Activated CD4-positive, CD25-positive, alpha-beta regulatory T cell (primary cell): ENCODE data around the gene WWTR1.

Experiments
- DNase-seq, 4 experiments: peaks; one replicate each; lab custom pipeline; 2025; lab: John Stamatoyannopoulos, UW

Gene WWTR1

DNA sequence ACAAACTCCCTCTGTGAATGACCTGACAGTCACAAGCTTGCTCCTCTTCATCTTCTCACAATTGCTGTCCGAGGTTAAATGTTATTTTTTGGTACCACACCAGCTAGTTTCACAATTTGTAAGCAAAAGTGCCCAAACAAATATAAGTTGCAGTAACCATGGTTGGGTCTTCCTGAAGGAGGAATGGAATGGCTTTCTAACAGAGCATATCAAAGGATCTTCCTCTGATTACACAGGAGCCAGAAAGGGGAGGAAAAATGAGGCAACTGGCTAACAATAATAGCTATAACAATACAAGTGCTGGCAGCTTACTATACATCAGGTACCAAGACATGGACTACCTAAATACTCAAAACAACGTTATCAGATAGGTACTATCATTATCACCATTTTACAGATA lies 90.4 kb downstream of the WWTR1 start:
- no peak for DNase-seq

DNA sequence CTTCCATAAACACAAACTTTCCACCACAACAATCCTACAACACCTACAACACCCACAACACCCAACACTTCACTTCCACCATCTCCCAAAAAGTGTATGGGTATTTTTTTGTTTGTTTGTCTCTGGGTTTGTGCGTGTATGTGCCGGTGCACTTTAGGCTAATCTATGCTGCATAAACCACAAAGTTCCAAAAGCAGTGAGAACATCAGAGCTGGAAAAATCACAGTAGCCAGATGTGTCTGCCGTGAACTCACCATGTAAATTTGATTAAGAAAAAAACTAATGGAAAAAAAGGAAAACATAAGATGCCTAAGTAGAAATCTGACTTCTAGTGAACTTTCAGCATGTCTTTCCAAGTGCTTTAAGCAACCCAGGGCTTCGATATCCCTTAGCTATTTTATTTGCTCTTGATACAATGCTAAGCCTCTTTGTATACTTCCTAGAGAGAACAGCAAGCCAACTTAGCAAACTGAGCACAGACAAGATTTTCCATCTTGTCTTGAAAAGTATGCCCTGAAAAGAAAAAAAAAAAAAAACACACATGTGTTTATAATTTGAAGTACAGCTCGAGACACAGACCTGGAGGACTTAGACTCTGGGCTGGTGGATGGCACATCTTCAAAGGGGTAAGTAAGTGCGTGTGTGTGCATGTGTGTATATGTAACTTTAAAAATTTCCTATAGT lies 91.4 kb downstream of the WWTR1 start:
- DNase-seq, result no peak

DNA sequence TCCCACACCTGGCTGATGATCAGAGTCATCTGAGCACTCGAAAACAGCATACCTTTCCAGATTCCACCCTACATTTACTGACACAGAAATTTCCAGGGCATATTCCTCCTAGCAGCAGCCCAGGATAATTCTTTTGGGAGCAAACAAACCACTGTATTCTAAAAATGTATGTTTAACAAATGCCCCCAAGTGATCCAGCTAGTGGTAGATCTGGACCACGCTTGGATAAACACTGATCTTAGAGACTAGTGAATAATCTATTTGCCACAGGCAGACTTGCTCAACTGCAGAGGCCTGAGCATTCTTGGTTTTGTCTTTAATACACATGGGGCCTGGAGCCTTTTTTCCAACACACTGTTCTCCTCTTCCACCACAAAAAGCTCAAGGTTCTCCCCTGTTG lies 93.7 kb downstream of the WWTR1 start:
- DNase-seq, result no peak

DNA sequence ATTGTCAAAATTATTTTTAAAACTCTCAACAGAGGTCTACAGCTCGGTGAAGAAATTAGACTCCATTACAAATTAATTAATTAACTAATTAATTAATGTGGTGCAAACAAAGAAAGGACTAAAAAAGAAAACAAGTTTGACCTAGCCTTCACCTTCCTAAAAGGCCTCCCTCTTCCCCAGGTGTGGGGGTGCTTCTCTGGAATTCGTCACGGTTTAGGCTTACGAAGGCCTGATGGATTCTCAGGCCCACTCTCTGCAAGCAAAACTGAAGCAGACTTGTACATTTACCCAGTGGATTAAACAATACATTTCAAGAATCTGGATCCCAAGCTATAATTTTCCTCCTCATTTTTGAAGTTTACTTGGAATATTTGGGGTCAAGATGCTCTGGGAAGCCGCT lies 94.7 kb downstream of the WWTR1 start:
- no peak for DNase-seq

DNA sequence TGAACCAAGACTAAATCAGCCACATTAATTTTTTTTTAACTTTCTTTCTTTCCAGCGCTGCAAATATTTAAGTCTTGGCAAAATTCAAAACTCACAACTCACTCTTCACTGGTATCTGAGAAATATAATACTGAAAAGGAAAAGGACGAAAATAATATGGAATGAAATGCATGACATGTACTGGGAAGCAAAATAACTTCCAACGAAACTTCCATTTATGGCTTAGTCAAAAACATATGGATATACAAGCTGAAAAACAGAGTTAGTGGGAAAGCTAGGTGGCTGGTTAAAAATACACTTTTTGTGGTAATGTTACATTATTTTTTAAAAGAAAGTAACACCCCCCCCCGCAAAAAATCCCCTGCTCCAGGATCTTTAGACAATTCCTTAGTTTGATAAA lies 97.2 kb downstream of the WWTR1 start:
- no peak for DNase-seq

DNA sequence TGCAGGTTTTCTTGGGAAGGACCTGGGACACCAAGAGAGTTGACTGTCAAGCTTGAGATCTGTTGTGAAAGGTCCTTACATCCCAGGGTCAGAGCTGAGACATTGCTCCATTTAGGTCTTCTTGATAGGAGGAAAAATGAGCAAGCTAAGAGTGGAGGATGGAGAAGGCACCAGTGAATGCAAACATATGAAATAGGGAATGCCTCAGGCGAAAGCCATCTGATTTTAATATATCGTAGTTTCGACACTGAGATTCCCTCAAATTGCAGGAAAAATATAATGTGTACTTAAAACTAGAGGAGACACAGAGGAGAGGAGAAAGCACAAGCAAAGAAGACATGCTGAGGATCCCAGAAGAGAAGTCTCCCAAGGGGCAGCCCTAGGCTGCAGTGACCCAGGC lies 97.8 kb downstream of the WWTR1 start:
- no peak for DNase-seq

DNA sequence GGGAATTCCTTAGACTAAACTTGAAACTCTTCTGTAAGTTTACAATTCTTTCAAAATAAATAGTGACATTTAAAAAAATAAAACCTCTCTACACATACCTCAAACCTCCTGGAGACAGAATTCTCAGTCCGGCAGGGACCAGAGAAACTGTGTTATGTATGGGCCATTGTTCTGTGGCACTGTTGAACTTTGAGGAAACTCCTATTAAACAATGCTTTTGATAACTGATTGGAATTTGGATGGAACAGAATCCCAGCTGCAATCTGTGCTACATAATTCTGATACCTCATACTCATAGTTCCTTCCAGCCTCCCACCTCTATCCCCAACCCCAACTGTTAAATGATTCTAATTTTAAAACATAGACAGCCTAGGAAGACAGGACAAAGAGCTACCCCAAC lies 98.3 kb downstream of the WWTR1 start:
- no peak for DNase-seq

DNA sequence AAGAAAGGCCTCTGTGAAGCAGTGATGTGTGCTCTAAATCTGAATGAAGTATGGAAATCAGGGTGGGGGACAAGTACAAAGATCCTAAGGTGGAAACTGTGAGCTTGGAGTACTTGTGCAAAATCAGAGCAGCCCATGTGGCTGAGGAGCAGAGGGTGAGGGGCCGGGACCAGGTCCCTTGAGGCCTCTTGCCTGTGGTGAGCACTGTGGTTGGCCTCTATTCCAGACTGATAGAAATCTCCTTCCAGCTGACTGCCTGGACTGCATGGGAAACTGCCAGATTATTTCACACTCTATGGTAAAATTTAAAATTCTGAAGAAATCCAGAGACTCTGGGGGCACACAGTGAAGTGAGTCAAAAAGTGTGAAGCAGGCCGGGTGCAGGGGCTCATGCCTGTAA lies 101.9 kb downstream of the WWTR1 start:
- DNase-seq, result no peak

DNA sequence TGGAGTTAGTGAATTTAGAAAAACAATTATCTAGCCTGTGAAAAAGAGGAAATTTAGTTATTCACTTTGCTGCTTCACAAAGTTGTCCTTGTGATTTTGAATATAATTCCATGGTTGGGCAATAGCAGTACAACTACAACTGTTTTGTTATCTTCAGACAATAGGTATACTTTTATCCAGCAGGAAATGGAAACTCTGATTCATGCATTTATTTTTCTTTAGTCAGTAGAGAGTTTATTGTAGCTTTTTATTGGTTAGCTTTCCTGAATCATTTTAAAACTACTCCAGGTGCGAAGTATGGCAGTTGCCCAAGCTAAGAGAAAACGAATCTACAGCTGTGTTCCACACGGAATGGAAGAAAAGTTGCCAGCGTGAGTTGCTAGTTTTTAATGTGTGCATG lies 103.0 kb downstream of the WWTR1 start:
- no peak for DNase-seq

DNA sequence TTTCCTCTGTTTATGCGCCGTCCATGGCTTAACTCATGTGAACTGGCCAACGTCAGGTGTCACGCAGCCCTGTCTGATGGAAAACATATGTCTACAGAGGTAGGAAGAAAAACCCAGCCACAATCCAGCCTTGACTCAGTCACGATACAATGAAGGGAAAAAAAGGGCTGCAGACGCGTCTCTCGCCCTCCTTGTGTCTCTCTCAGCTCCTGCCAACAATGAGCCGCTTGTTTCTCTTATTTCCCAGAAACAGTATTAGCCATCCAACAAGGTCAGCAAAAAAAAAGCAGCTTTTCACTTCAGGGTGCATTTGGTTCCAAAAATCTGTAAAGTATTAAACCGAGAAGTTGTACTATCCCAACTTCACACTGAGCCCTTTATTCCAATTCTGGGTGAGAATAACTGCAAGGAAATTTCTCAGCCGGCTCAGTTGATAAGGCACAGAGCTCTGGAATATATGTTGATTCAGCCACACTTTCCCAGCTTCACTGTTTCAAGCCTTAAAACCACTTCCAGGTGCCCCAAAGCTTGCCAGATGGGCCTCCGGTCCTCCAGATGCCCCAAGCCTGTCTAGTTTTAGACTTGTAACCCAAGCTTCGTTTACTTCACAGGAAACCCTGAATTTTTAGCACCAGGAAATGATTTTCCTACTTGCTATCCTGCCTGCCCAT lies 103.9 kb downstream of the WWTR1 start:
- no peak for DNase-seq

DNA sequence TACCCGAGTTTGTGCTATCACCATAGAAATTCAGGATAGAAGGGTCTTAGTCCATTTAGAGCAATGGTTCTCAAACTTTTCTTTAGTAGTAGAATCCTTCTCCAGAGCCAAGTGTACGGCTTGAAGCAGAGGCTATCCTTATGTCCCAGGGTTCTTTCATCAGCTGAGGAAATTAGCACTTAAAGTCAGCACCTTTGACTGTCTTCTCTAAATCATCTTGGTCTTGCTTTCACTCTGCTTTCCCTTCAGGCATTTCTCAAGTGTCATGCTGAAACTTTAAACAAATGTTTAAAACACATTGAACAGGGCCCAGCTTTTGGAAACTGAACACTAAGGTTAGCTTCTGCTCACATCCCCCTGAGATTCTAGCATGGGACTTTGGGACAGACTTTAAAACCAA lies 105.1 kb downstream of the WWTR1 start:
- no peak for DNase-seq

DNA sequence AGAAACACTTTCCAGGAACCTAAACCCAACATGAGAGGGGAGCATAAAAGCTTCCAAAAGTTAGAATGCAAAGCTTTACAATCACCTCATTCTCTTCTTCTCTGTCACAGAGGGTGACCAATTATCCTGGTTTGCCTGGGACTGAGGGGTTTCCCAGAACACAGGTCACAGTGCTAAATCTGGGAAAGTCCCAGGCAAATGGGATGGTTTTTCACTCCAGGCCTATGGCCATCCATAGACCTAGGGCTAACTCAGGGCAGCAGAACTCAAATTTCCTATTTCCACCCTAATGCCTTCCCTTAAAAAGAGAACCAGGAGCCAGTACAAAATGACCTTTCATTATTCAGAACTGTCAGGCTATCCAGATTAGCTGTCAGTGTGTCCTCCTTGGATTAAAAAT lies 106.3 kb downstream of the WWTR1 start:
- no peak for DNase-seq

DNA sequence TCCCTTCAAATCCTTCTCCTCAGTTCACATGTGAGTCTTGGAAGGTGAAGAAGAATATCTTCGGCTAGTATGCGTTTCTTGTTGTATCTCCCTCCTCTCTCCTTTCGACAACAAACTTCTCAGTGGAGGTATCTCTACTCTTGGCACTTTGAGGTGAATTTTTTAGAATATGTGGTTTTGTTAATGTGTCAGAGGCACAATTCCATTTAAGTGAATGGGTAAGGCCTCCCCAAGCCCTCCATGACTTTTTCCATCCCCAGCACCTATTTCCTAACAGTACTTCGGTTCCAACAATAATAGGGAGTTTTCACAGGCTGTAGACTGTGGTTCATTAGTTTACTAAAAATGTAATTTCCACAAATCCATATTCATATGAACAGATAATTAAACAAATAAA lies 109.2 kb downstream of the WWTR1 start:
- DNase-seq, result no peak

DNA sequence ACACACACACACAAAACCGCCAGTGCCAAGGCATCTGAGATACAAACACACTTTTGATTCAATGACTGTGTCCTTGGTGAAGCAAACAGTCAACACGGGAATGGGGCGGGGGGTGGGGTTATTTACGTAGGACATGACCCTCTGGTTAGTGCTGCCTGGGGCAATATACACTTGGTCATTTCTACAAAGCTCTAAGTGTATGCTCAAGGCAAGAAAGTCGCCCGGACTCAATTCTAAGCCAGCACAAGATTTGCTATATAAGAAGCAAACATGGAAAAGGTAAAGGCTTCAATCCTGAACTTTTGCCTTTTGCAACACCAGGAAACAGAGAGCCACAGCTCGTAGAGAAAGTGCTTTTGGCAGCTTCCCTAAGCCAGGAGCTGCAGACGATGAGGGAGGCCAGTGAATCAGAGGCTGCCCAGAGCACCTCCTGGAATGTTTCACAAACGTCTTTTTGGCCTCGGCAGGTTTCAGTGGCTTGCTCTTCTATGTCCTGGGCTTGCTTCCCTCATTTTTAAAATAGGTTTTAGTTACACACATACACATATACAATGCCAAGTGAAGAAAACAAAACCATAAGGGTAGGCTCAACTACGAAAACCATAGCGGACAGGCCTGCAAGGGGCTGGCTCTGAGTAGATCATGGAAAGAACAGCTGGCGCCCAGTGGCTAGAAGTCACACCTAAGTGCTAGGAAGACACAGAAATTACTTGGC lies 109.7 kb downstream of the WWTR1 start:
- no peak for DNase-seq

DNA sequence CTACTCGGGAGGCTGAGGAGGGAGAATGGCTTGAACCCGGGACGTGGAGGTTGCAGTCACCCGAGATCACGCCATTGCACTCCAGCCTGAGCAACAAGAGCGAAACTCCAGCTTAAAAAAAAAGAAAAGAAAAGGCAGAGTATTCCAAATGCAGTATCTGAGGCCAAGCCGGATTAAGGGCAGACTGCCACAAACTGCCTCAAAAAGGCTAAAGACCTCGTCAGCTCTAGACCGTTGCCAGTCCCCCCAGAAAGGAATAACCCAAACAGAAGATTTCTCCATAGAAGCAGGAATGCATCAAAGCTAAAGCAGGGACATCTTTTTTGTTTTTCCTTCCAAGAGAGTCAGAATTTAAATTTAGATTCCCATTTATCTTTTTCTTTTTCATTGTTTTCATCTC lies 110.4 kb downstream of the WWTR1 start:
- DNase-seq, result no peak

DNA sequence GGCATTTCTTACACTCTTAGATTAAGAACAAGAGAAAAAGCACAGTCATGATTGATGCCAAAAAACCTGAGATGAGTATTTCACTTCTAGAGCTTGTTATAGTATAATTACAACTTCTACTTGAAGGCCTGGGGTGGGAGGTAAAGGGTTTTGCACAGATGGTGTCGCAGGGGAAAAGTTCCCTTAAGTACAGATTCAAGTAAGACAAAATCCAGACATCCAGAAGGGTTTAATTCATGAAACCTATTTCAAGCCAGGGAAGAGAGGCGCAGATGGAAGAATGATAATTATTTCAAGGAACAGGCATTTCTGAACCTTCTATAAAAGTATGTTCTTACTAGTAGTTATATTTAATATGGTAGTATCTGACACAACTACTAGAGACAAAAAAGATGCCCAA lies 112.8 kb downstream of the WWTR1 start:
- DNase-seq, result no peak

DNA sequence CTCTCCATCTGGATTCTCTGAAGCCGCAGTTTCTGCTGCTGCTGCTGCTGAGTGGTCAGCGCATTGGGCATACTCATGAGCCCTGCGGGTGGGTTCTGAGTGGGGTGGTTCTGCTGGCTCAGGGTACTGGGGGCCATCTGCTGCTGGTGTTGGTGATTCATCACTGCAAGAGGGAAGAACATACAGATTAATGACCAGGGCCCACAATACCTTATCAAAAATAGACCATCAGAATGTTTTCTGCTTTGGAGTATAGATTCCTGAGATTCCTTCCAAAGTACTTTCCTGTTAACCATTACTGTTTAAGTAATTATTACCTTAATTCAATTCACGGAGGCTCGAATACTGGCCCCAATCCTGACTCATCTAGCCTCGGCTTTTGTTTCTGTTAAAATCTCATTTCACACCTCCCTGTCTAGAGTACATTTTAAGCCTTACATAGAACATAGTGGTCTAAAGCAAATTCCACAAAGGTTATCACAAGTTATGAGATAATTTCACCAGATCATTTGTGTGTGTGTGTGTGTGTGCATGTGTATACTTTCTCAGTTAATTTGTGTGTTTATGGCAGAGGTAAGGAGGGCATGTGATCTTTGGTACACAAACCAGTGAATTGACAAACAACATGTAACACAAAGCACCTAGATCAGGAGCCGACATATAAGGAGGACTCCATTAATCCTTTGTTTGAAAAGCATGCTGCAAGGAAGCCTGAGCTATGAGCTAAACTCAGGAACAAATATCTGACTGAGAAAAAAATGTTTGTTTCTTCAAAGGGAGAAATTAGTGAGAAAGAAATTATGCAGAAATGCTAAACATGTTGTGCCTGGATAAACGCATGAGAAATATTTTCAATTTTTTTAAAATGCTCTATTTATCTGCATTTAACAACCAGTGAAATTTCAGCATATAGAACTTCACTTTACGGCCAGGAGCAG lies 115.2 kb downstream of the WWTR1 start:
- DNase-seq, result no peak

DNA sequence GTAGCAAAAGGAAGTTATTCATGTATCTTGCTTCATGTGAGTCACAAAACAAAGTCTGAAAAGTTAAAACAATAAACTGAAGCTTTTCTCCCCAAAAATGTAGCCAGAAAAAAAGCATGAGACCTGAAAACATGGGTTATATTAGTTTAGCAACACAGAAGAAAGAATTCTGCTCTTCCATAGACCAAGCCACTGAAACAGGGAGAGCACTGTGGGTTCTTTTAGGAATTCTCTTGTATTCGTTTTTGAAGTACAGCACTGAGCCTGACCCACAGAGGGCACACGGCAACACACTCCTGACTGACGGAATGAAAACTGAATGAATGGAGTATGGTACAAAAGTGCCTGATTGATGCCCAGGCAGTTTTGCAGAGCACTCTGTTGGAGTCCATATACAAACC lies 116.7 kb downstream of the WWTR1 start:
- no peak for DNase-seq

DNA sequence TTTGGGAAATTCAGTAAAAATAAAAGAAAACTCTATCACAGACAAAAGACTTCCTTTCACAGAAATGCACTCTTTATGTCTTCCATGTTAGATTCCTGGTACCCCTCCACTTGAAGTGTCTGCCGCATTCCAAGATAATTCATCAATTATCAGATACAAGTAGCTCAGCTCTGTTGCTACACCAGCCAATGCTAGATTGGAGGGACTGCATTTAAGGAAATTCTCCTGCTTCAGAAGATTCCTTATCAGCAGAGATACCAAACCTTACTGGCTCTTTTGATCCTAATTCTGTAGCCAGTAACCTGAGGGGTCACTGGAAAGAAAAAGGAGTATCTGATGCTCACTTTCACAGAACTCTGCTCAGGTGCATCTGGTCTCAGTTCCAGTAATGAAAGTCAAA lies 119.5 kb downstream of the WWTR1 start:
- no peak for DNase-seq

DNA sequence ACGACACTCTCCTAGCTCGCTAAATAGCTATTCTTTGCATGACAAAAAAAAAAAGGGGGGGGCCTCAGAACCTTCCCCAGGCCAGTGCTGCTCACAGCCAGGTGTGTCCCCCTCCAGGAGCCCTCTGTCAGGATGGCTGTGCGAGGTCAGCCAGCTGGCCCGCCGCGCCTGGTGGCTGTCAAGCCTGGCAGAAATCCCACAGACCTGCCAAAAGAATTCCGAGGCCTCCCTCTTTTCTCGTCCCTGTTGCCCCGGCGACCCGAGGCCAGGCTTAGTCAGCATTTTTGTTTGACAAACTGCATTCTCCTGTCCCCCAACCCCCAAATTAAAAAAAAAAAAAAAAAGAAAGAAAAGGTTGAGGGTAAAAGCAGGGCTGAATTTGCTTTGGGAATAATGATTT lies 121.4 kb downstream of the WWTR1 start:
- DNase-seq, result no peak

DNA sequence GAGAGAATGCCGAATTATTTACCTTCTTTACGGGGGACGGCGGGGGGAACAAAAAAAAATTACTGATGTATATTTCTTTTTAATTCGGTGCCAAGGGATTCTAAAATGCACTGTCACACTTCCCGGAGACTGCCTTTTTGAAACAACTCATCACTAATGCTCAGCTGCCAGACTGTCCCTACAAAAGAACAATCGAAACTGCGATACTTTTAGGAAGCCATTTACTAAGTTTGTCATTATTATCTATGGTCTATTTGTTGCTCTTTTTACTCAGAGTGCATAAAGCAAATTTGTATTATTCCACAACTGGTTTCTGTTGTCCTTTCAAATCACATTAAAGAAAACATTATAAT lies 122.5 kb downstream of the WWTR1 start:
- DNase-seq, result no peak

DNA sequence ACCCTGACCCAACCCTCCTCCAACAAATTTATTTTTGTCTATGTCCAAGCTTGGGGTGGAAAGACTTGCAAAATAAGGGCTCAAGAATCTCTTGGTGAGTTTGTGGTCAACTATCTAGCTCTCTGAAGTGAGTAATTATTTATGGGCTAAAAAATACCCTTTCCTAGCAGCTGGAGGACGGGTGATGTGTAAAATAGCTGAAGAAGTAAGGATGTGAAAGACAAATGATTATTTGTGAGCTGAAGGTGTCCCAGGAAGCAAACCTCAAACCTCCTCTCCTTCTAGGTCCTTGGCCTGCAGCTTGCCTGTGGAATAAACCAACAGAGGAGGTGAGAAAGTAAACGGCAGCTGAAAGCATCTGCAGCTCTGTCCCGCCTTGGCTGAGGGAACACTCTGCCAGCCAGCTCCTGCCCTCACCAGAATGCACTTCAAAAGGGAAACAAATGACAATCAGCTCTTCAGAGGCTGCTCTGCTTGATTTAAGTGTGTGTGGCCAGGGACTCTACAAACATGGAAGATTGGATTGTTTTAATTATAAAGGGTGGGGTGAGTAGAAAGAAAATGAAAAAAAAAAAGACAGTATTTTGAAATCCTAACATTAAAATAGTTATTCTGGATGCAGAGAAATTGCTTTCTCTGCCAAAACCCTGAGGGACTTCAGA lies 123.0 kb downstream of the WWTR1 start:
- DNase-seq, result no peak
